ENCODE results near the gene HBEGF.

DNA sequence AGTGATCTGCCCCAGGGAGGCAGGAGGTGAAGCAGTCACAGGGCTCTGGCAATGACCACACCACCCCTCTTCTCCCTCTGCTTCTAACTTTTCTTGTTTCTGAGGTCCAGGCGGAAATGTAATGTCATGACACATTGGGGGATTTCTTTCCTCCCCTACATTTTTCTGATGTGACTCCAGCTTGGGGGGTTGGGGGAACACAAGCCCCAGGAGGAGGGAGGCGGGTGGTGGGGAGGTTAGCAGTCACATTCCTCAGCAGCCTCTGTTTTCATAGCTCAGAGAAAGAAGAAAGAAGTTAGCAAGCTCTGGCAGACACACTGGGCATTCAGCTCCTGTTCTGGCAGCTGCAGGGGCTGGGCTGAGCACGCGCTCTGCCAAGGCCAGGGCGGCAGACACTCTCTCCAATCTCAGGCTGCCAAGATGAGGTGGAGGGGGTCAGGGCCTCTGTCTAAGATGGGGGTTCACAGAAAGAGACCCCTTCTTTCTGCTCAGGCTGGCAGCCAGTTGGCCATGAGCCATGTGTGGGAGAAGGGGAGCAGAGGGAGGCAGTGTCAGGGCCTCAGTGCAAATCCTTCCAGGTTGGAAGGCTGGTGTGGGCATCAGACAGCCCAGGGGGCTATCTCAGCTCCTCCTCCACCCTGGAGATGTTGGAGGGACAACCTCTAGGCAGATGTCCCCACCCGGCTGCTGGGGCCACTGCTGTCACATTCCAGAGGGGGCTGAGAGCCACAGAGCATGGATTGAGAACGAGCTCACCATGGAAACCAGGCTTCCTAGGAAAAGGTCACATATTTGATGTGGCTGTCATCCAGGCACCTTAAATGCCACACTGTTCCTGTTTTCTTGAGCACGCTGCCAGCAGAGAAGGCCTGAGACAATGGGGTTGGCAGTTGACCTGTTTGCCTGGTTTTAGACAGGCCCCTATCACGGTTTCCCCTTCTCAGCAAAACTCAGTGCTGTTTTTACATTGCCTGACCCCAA, 23.4 kb downstream of the HBEGF start:
- TF ChIP-seq EZH2 (IDR thresholded peaks at IDR 0.05; ENCODE audit: low read length): no peak
- TF ChIP-seq, protein P1, sequence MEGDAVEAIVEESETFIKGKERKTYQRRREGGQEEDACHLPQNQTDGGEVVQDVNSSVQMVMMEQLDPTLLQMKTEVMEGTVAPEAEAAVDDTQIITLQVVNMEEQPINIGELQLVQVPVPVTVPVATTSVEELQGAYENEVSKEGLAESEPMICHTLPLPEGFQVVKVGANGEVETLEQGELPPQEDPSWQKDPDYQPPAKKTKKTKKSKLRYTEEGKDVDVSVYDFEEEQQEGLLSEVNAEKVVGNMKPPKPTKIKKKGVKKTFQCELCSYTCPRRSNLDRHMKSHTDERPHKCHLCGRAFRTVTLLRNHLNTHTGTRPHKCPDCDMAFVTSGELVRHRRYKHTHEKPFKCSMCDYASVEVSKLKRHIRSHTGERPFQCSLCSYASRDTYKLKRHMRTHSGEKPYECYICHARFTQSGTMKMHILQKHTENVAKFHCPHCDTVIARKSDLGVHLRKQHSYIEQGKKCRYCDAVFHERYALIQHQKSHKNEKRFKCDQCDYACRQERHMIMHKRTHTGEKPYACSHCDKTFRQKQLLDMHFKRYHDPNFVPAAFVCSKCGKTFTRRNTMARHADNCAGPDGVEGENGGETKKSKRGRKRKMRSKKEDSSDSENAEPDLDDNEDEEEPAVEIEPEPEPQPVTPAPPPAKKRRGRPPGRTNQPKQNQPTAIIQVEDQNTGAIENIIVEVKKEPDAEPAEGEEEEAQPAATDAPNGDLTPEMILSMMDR (optimal IDR thresholded peaks at IDR 0.05 in 1 of 3, IDR thresholded peaks at IDR 0.05 in 1 of 3, conservative IDR thresholded peaks at IDR 0.05 in 1 of 3; ENCODE audit: extremely low read depth in 1 of 3, insufficient read depth in 2 of 3, low read length in 3 of 3): no peak

Measured in keratinocyte (primary cell).